D721Med (cell line): ENCODE data around the gene MEIS1.

Source experiments
- DNase-seq: peaks from one replicate; pipeline ENCODE4 v3.0.0; 2011; ENCODE audit warnings: low spot score; ENCODE audit not compliant: insufficient read length
- FAIRE-seq: peaks from 2 replicates; lab custom pipeline; 2011; peaks lifted over from hg19 to GRCh38; lab: Jason Lieb, UNC
- CTCF ChIP-seq: IDR thresholded peaks from 2 replicates; pipeline ENCODE4 v1.5.1; 2012; ENCODE audit warnings: mild to moderate bottlenecking, control low read depth; ENCODE audit not compliant: insufficient read depth; ENCODE audit errors: missing control alignments

Gene MEIS1

GRCh38 chr2:66607152-66607551, 172.2 kb downstream of the MEIS1 start:
- peak; percentile 2 for TF ChIP-seq CTCF
- no peak for FAIRE-seq
- no peak for DNase-seq
